Measurements from ENCODE around the gene LAMA5. TPM values are rescaled to one million over a fixed set of nuclear protein-coding genes. Genes with fewer than 3 reads are reported as not detected.

The LAMA5 gene
- polyA plus RNA-seq, 1 of the 3 experiments (the other 2 are of a cell fraction) = 27.2 TPM

DNA sequence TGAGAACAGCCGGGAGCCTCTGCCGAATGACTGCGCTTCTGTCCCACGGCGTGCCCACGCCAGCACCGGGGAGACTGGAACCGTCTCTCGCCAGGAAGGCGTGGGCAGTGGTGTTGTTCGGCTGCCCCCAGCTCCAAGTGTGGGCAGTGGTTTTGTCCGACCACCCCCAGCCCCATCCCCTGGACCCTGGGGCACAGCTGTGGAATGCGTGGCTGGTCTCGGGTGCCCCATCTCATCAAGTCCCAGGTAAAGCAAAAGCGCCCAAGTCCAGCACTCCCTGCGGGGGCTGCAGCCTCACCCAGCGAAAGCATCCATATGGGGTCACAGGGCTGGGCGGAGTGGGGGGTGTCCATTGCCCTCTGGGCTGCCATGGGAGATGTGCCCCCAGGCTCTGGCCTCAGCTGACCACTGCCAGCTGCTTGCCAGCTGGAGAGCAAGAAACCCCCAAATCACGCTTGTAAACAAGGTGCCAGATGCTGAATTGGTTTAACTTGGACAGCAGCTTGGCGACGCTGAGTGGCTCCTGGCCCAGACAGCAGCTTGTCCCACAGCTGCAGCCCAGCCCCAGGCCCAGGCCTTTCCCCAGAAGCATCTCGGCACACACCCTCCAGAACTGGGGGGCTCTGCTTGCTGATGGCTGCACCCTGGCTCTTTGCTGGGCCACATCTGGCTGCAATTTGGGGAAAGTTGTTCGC, 35.5 kb upstream of the LAMA5 start:
- 79% methylated on average over 4 of the region's 23 CpGs for WGBS (ENCODE audit: low lambda C conversion rate)
- H3K9ac ChIP-seq = no peak overlapping the region
- CTCF ChIA-PET = interaction anchor here (1.0 to 1.5 kb wide), 6 partner anchors 12 to 405 kb away, joined by 3 to 5 read pairs (median 4); partner anchors contain the start of gene ADRM1

More for the DNA sequence above, 35.5 kb upstream of the LAMA5 start:
- no peaks in the 10 kb centered on the region for H3K36me3 ChIP-seq (replicated peaks in 1 of 2; ENCODE audit: control insufficient read depth in 1 of 2, insufficient read depth in 2 of 2, low read length in 1 of 2)
- peaks cover 10% of the 10 kb centered on the region; the same call in 1 of the 2 replicates for H3K79me2 ChIP-seq (ENCODE audit: insufficient read depth)
- TF ChIP-seq, protein P1, sequence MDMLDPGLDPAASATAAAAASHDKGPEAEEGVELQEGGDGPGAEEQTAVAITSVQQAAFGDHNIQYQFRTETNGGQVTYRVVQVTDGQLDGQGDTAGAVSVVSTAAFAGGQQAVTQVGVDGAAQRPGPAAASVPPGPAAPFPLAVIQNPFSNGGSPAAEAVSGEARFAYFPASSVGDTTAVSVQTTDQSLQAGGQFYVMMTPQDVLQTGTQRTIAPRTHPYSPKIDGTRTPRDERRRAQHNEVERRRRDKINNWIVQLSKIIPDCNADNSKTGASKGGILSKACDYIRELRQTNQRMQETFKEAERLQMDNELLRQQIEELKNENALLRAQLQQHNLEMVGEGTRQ (IDR thresholded peaks at IDR 0.05; ENCODE audit: borderline replicate concordance, low read depth, low read length) = no peak
- no peak for TF ChIP-seq TCF12 (IDR thresholded peaks at IDR 0.05)
- TF ChIP-seq POLR2AphosphoS5 (IDR thresholded peaks at IDR 0.05; ENCODE audit: low read depth, low read length) = no peak
- TF ChIP-seq, protein P2, sequence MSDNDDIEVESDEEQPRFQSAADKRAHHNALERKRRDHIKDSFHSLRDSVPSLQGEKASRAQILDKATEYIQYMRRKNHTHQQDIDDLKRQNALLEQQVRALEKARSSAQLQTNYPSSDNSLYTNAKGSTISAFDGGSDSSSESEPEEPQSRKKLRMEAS (IDR thresholded peaks at IDR 0.05; ENCODE audit: low read depth) = no peak
- TF ChIP-seq, protein P3, sequence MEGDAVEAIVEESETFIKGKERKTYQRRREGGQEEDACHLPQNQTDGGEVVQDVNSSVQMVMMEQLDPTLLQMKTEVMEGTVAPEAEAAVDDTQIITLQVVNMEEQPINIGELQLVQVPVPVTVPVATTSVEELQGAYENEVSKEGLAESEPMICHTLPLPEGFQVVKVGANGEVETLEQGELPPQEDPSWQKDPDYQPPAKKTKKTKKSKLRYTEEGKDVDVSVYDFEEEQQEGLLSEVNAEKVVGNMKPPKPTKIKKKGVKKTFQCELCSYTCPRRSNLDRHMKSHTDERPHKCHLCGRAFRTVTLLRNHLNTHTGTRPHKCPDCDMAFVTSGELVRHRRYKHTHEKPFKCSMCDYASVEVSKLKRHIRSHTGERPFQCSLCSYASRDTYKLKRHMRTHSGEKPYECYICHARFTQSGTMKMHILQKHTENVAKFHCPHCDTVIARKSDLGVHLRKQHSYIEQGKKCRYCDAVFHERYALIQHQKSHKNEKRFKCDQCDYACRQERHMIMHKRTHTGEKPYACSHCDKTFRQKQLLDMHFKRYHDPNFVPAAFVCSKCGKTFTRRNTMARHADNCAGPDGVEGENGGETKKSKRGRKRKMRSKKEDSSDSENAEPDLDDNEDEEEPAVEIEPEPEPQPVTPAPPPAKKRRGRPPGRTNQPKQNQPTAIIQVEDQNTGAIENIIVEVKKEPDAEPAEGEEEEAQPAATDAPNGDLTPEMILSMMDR (IDR thresholded peaks at IDR 0.05) = no peak
- no peak for TF ChIP-seq TEAD4 (IDR thresholded peaks at IDR 0.05; ENCODE audit: borderline replicate concordance, insufficient read depth)
- no peak for TF ChIP-seq RFX5 (IDR thresholded peaks at IDR 0.05; ENCODE audit: low read length)
- TF ChIP-seq RCOR1 (IDR thresholded peaks at IDR 0.05; ENCODE audit: low read length) = no peak
- no peak for TF ChIP-seq GABPA (IDR thresholded peaks at IDR 0.05; ENCODE audit: low read depth)
- no peak for TF ChIP-seq ELF1 (IDR thresholded peaks at IDR 0.05)
- TF ChIP-seq EP300 (IDR thresholded peaks at IDR 0.05; ENCODE audit: borderline replicate concordance in 1 of 2, low read depth in 1 of 2, low read length in 1 of 2) = no peak
- no peak for TF ChIP-seq GATA2 (CRISPR knock-in tag; IDR thresholded peaks at IDR 0.05)
- TF ChIP-seq, protein P4, sequence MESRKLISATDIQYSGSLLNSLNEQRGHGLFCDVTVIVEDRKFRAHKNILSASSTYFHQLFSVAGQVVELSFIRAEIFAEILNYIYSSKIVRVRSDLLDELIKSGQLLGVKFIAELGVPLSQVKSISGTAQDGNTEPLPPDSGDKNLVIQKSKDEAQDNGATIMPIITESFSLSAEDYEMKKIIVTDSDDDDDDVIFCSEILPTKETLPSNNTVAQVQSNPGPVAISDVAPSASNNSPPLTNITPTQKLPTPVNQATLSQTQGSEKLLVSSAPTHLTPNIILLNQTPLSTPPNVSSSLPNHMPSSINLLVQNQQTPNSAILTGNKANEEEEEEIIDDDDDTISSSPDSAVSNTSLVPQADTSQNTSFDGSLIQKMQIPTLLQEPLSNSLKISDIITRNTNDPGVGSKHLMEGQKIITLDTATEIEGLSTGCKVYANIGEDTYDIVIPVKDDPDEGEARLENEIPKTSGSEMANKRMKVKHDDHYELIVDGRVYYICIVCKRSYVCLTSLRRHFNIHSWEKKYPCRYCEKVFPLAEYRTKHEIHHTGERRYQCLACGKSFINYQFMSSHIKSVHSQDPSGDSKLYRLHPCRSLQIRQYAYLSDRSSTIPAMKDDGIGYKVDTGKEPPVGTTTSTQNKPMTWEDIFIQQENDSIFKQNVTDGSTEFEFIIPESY (IDR thresholded peaks at IDR 0.05; ENCODE audit: borderline replicate concordance, low read depth) = no peak
- TF ChIP-seq, protein P5, sequence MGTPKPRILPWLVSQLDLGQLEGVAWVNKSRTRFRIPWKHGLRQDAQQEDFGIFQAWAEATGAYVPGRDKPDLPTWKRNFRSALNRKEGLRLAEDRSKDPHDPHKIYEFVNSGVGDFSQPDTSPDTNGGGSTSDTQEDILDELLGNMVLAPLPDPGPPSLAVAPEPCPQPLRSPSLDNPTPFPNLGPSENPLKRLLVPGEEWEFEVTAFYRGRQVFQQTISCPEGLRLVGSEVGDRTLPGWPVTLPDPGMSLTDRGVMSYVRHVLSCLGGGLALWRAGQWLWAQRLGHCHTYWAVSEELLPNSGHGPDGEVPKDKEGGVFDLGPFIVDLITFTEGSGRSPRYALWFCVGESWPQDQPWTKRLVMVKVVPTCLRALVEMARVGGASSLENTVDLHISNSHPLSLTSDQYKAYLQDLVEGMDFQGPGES (IDR thresholded peaks at IDR 0.05; ENCODE audit: low read depth, low read length) = no peak
- TF ChIP-seq FOXJ3 (CRISPR knock-in tag; IDR thresholded peaks at IDR 0.05) = no peak
- no peak for TF ChIP-seq NRF1 (IDR thresholded peaks at IDR 0.05; ENCODE audit: low read depth, low read length)
- H3K9me3 ChIP-seq = no peaks in the 10 kb centered on the region
- no peaks in the 10 kb centered on the region for H3F3A ChIP-seq (replicated peaks; ENCODE audit: insufficient read depth)
- H3K27ac ChIP-seq (ENCODE audit: low read depth in 2 of 2, low read length in 1 of 2) = peak overlapping the region in 1 of 2 experiments; percentile 43; a peak in 1 of 4 replicates
- POLR2A ChIA-PET = interaction anchor here (1.3 kb wide), 1 partner anchor 15 kb away, joined by 4 read pairs; no protein-coding TSS in a partner anchor
- no peak overlapping the region for H3K4me3 ChIP-seq (ENCODE audit: low read depth in 2 of 2, low read length in 1 of 2)
- no peaks in the 10 kb centered on the region for H3K9me2 ChIP-seq
- no peaks in the 10 kb centered on the region for H3K27me3 ChIP-seq (ENCODE audit: insufficient read depth)
- H3K4me2 ChIP-seq = no peak overlapping the region
- no peak for DNase-seq
- peaks cover 0 to 40% of the 10 kb centered on the region in 2 experiments; a peak in 1 of 4 replicates for H3K4me1 ChIP-seq (ENCODE audit: control insufficient read depth in 1 of 2, insufficient read depth in 2 of 2, low read depth in 1 of 2, low read length in 1 of 2)
- H2AFZ ChIP-seq (ENCODE audit: low read depth) = no peak overlapping the region
- H4K20me1 ChIP-seq (ENCODE audit: insufficient read depth) = peaks cover 5% of the 10 kb centered on the region; the same call in 1 of the 2 replicates
